ENCODE results near the gene NES. TPM values are rescaled to one million over a fixed set of nuclear protein-coding genes. Genes with fewer than 3 reads are reported as not detected.

NES gene
- polyA plus RNA-seq (2011; rRNA removed) (0.57 and 0.65 TPM in 2 replicates), polyA plus RNA-seq (2017; fragmentation: RNase III; extraction: RNeasy Plus Mini Kit Qiagen cat#74134 plus additional on column Dnase treatment) (2.1 to 2.8 TPM (median 2.1 TPM) in 3 replicates), polyA minus RNA-seq (2011; rRNA and poly(A)+ RNA removed) (0.45 and 0.54 TPM in 2 replicates)
- polyA plus RNA-seq (2012; cell fraction: cytosol; rRNA removed): 0.34 and 0.39 TPM in 2 replicates
- polyA plus RNA-seq (2012; cell fraction: nucleus; rRNA removed): 2.5 and 2.7 TPM in 2 replicates

- Histone ChIP-seq H3K4me3 (peak within 1 kb of the TSS; percentile 30; the same call in 2 of the 3 replicates), H3K4me1 (peaks cover 13% of the 10 kb centered on the region), H3K4me2 (peak within 1 kb of the TSS; percentile 94), H3K27ac (peak within 1 kb of the TSS; percentile 68 to 75), H3K9me3 (no peaks in the 10 kb centered on the region)
- 91% methylated on average over 58 of the region's 70 CpGs for WGBS (ENCODE audit: missing lambda C conversion rate)
- TF ChIP-seq ZFP36 (IDR thresholded peaks at IDR 0.05; ENCODE audit: borderline replicate concordance, partially characterized antibody) (peak; percentile 61), PHF8 (IDR thresholded peaks at IDR 0.05; ENCODE audit: borderline replicate concordance, low read depth) (no peak), ESRRA (IDR thresholded peaks at IDR 0.05; ENCODE audit: borderline replicate concordance, low read length) (no peak)
- FAIRE-seq (no peak), DNase-seq (ENCODE audit: low read depth in 1 of 2, low spot score in 1 of 2) (peak in 1 of 2 experiments; percentile 44), ATAC-seq (peak in 1 of 2 experiments; percentile 71; a peak in 3 of 6 replicates)
- CTCF ChIA-PET: interaction anchor here (0.7 to 52.1 kb wide), 15 partner anchors 13 to 279 kb away, joined by 3 to 2258 read pairs (median 6); partner anchors contain the start of genes CRABP2, HAPLN2, ISG20L2 and LRRC71
- POLR2A ChIA-PET: interaction anchor here (1.2 to 1.4 kb wide), 2 partner anchors 16 to 52 kb away, joined by 3 to 4 read pairs; no protein-coding TSS in a partner anchor
Observed at GRCh38 chr1:156676820-156677615, at the start of gene NES. TSS of gene NES (minus strand) at chr1:156677407. CDS start at chr1:156677264, 143 bp downstream.

- TF ChIP-seq SMC3 (IDR thresholded peaks at IDR 0.05) (peak; percentile 65), NPAS2 (CRISPR knock-in tag; IDR thresholded peaks at IDR 0.05; ENCODE audit: borderline replicate concordance) (no peak), RCOR1 (IDR thresholded peaks at IDR 0.05; ENCODE audit: low read depth, low read length) (no peak), BHLHE40 (IDR thresholded peaks at IDR 0.05; ENCODE audit: low read depth, low read length) (no peak), NFE2L2 (conservative IDR thresholded peaks at IDR 0.05; ENCODE audit: low read length) (no peak), RAD21 (conservative IDR thresholded peaks at IDR 0.05 in 1 of 2, IDR thresholded peaks at IDR 0.05 in 1 of 2) (peak; percentile 73 to 79), FOXS1 (CRISPR knock-in tag; IDR thresholded peaks at IDR 0.05) (no peak)
- TF ChIP-seq, protein P1, sequence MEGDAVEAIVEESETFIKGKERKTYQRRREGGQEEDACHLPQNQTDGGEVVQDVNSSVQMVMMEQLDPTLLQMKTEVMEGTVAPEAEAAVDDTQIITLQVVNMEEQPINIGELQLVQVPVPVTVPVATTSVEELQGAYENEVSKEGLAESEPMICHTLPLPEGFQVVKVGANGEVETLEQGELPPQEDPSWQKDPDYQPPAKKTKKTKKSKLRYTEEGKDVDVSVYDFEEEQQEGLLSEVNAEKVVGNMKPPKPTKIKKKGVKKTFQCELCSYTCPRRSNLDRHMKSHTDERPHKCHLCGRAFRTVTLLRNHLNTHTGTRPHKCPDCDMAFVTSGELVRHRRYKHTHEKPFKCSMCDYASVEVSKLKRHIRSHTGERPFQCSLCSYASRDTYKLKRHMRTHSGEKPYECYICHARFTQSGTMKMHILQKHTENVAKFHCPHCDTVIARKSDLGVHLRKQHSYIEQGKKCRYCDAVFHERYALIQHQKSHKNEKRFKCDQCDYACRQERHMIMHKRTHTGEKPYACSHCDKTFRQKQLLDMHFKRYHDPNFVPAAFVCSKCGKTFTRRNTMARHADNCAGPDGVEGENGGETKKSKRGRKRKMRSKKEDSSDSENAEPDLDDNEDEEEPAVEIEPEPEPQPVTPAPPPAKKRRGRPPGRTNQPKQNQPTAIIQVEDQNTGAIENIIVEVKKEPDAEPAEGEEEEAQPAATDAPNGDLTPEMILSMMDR (IDR thresholded peaks at IDR 0.05): peak; percentile 65
- TF ChIP-seq, protein P2, sequence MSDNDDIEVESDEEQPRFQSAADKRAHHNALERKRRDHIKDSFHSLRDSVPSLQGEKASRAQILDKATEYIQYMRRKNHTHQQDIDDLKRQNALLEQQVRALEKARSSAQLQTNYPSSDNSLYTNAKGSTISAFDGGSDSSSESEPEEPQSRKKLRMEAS (IDR thresholded peaks at IDR 0.05): peak; percentile 30; the same call in 1 of the 2 replicates
- Histone ChIP-seq H3K4me1 (peaks cover 35% of the 10 kb centered on the region), H3K4me3 (peak overlapping the region; percentile 89), H3K27ac (peak overlapping the region in 1 of 2 experiments; percentile 93; a peak in 2 of 6 replicates), H3K4me2 (peak overlapping the region; percentile 95), H3K9me3 (no peaks in the 10 kb centered on the region)
- DNase-seq (ENCODE audit: low read depth in 1 of 2, low spot score in 1 of 2): peak; percentile 79 to 91
- ATAC-seq: peak; percentile 41 to 57; a peak in 4 of 6 replicates
- POLR2A ChIA-PET: interaction anchor here (0.6 to 4.4 kb wide), 4 partner anchors 14 to 40 kb away, joined by 7 to 90 read pairs (median 11); partner anchors contain the start of genes MRPL24 and PRCC
- 34% methylated on average over 15 of the region's 15 CpGs for WGBS (ENCODE audit: missing lambda C conversion rate)
- no peak for FAIRE-seq
- CTCF ChIA-PET: interaction anchor here (0.7 to 42.3 kb wide), 62 partner anchors 9 to 356 kb away, joined by 3 to 2258 read pairs (median 6); partner anchors contain the start of genes BCAN, CRABP2, HDGF and INSRR
Observed at GRCh38 chr1:156726549-156727226, 49.5 kb upstream of the NES start.

- ChIA-PET POLR2A (interaction anchor here (0.6 to 4.4 kb wide), 4 partner anchors 15 to 41 kb away, joined by 7 to 90 read pairs (median 11); partner anchors contain the start of genes MRPL24 and PRCC), CTCF (interaction anchor here (0.6 to 42.3 kb wide), 69 partner anchors 10 to 355 kb away, joined by 3 to 2258 read pairs (median 5); partner anchors contain the start of genes BCAN, CRABP2, HDGF and INSRR)
- FAIRE-seq: no peak
Observed at GRCh38 chr1:156725683-156726280, 48.6 kb upstream of the NES start.

More at GRCh38 chr1:156725683-156726280, 48.6 kb upstream of the NES start:
- H3K27ac ChIP-seq: peak overlapping the region; percentile 7 to 49; a peak in 4 of 6 replicates
- H3K9me3 ChIP-seq: no peaks in the 10 kb centered on the region
- peak overlapping the region; percentile 95 for H3K4me2 ChIP-seq
- ATAC-seq (peak; percentile 70 to 81), DNase-seq (ENCODE audit: low read depth in 1 of 2, low spot score in 1 of 2) (peak; percentile 89)
- 16% methylated on average over 18 of the region's 18 CpGs for WGBS (ENCODE audit: missing lambda C conversion rate)
- peaks cover 35% of the 10 kb centered on the region for H3K4me1 ChIP-seq
- TF ChIP-seq, protein P1 (IDR thresholded peaks at IDR 0.05): peak; percentile 97
- TF ChIP-seq, protein P3, sequence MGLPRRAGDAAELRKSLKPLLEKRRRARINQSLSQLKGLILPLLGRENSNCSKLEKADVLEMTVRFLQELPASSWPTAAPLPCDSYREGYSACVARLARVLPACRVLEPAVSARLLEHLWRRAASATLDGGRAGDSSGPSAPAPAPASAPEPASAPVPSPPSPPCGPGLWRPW (IDR thresholded peaks at IDR 0.05): no peak
- peak; percentile 91 for TF ChIP-seq SMC3 (IDR thresholded peaks at IDR 0.05)
- peak; percentile 87 to 93 for TF ChIP-seq RAD21 (conservative IDR thresholded peaks at IDR 0.05 in 1 of 2, IDR thresholded peaks at IDR 0.05 in 1 of 2)
- no peak for TF ChIP-seq RCOR1 (IDR thresholded peaks at IDR 0.05; ENCODE audit: low read depth, low read length)
- no peak for TF ChIP-seq FOSL2 (IDR thresholded peaks at IDR 0.05)
- no peak for TF ChIP-seq FOSL2 (CRISPR knock-in tag; IDR thresholded peaks at IDR 0.05)
- TF ChIP-seq, protein P2 (IDR thresholded peaks at IDR 0.05): peak; percentile 64; the same call in 1 of the 2 replicates
- peak overlapping the region; percentile 89 for H3K4me3 ChIP-seq

All from A549 (cell line).